GM11168 (cell line): ENCODE results near the gene MTHFD2L.

Experiments used
- in situ Hi-C: fragments of 300-500 bp; cut with MboI; formaldehyde crosslinking; loops from one replicate; pipeline ENCODE4 v1.12.0; 2022; ENCODE audit warnings: low sequenced_read_pairs; ENCODE audit not compliant: unreplicated experiment

The MTHFD2L gene

DNA sequence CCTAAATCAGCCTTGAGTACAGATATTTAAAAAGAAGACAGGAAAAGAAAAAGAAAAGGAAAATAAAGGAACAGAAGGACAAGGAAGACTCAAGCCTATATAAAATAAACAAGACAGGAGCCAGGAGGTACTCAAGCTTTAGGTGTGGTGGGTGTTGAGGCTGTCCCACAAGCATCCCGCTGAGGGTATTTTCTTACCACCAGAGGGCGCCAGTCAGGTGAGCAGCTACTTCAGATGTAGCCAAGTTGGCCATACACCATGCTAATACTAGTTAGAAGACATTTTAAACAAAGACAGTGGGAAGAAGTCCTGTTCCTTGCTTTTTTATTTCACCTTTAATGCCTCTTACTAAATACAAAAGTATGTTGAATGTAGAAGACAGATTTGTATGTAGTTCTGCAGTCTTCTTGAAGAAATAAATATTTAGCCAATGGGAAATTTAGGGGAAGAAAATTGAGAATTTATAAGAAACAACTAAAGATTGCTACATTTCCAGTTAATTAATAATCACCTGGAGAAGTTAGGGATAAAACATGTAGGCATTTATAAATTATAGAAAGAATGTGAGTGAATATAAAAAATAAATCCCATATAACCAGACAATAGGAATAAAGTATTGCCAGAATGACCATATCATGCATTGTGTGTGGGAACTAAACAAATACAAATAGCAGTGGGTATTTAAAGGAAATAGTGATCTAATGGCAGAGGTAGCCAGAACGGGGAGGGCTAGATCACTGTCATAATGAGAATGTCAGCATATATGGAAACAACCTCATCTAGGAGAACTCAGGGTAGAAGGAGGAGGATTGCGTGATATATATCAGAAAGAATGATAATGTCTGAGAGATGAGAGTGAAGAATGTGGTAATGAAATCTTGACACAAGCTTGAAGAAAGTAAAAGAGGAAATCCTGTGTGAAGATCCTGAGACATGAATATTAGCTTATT lies 71.0 kb downstream of the MTHFD2L start:
- in situ Hi-C loops: no loop called here

DNA sequence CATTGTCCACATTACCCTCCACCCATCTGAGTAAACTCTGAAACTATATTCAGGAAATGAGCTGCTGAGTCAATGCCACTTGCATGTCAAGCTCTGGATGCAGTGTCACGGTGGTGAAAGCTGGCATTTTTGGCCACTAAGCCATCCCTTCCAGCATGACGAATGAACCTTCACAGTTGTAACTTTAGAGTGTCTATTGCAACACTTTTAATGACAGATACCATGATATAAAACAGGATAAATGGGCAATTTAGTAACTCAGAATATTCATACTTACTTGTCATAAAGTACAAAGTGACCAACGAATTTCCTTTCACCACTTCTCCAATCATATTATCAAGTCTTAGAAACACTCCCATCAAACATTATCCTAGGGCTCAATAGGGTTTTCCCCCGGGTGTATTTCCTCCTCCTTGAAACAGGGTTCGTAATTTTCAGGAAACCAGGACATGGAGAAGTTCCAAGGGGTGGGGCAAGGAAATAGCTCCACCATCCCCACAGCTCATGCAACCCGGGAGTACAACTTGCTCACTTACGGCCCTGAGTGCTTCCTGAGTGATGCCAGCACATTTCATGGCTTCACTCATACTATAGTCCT lies 73.1 kb downstream of the MTHFD2L start:
- in situ Hi-C loops: no loop called here

DNA sequence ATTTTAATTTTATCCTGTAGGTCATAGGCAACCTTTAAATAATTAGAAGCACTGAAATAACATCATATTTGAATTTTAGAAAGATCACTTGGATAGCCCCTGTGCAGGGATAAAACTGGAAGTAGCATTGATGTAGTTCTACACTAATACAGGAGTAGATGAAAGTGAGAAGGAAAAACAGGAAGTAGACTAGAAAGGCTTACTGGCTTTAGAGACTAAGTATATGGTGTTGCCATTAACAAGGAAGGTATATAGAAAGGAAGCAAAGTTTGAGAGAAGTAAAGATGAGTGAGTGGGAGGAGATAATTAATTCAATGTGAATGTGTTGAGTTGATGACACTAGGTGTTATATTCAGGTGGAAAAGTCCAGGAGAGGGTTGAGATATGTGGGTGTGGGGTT lies 77.2 kb downstream of the MTHFD2L start:
- in situ Hi-C loops: no loop called here

DNA sequence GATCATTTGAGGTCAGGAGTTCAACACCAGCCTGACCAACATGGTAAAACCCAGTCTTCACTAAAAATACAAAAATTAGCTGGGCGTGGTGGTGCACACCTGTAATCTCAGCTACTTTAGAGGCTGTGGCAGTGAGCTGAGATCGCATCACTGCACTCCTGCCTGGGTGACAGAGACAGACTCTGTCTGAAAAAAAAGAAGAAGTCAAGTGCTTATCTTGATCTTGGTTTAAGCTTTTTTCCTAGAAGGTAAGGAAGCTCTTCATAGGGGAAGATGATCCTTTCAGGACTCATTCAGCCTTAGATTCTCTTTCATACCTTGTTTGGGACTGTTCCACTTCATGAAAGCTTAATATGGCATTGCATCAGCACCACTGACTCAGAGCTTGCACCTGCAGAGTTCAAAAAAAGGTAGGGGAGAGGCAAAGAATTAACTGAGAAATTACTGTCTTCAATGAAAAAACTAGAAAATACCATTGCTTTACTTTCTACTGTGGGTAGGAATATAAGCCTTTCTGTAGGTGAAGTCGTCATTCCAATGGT lies 79.6 kb downstream of the MTHFD2L start:
- in situ Hi-C loops: no loop called here

DNA sequence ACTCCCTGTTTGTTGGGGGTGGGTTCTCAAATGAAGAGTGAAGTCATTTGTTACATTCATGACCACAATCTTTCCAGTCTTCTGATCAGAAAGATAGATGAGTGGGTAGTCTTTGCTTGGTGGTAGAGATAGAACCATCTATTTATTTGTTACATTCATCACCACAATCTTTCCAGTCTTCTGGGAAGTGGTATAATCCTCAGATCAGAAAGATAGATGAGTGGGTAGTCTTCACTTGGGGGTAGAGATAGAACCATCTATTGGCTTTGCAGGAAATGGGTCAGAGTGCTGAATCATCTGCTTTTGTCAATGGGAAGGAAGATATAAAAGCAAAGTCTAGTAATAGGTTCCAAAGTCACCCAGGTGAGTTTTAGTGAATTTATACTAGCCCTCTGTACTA lies 86.1 kb downstream of the MTHFD2L start:
- in situ Hi-C loops: no loop called here

DNA sequence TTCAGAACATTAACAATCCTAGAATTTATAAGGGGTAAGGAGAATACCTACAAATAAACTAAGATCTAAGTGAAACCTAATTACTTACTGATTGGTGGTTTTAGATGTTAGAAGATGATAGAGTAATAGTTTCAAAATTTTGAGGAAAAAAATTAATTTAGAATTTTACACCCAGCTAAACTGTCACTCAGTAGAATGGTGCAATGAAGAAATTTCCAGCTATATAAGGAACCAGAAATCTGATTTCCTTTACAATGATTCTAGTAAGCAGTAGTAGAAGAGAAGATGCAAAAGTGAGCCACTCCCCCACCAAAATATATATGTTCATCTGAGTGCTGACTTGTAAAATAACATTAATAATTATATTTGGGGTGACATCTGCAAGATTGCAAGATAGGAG lies 95.0 kb downstream of the MTHFD2L start:
- in situ Hi-C loops: no loop called here

DNA sequence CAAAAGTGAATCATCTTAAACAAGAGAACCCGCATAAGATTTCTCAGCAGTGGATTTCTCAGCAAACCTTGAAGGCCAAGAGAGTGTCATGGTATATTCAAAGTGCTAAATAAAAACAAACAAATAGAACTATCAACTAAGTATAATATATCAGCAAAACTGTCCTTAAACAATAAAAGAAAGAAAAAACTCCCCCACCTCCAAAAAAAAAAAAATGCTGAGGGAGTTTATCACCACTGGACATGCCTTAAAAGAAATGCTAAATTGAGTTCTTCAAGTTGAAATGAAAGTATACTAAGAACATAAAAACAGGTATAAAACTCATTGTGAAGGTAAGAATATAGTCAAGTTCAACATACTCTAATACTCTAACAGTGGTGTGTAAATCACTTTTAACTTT lies 96.5 kb downstream of the MTHFD2L start:
- in situ Hi-C loops: no loop called here

DNA sequence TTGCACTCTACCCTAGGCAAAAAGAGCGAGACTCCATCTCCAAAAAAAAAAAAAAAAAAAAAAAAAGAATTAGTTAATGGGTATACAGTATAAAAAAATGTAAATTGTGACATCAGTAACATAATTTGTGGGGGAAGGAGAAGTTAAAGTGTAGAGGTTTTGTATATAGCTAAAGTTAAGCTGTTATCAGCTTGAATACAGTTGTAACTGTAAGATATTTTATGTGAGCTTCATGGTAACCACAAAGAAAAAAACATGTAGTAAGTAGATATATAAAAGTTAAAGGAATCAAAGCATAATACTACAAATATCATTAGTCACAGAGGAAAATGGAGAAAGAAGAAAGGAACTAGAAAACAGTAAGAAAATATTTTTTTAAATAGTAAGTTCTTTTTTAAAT lies 97.2 kb downstream of the MTHFD2L start:
- in situ Hi-C loops: no loop called here

DNA sequence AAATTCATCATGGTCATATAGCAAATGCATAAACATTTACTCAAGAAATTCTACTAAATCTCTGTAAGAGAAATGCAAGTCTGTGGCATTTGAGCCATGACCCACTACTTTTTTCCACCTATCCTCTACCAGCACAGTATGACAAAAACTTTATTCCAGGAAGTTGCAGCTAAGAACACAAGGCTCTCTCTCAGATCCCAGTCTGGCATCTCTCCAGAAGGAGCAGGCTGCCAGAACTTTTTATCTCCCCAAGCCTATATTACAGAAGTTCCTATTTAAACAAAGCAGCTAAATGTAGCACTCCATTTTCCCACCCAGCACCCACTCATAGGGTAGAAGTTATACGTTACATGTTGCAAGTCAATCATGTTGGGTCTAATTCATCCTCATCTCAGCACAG lies 101.0 kb downstream of the MTHFD2L start:
- in situ Hi-C loops: no loop called here

DNA sequence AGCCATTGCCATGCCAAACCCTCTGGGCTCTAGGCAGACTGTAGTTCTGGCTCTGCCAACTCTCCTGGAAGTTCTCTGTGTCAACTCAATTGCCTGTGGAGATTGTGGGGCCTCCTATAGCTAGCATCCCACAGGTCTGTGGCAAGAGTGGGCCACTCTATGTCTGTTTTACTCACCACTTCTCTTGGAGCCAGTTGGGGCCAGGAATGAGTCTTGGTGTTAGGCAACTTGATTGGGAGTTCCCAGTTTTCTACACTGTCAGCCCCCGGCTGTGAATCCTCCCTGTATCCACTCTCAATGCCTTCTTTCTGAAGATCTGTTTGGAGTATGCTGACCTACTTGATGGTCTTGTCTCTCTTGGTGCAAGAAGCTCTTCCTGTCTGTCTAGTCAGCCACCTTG lies 102.1 kb downstream of the MTHFD2L start:
- in situ Hi-C loops: no loop called here

DNA sequence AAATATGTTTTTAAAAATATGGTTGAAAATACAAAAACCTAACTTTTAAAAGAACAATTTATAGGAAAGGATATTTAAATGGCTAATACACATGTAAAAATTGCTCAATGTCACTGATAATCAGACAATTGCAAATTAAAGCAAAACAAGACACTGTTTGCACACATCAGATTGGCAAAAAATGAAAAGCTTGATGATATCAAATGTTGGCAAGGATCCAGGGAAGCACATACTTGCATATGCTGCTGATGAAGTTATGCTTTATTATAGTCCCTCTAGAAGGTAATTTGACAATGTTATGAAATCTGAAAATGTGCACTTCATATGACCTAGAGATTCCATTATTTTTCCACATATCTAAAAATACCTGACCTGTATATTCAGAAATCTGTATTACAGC lies 104.6 kb downstream of the MTHFD2L start:
- in situ Hi-C loops: no loop called here

DNA sequence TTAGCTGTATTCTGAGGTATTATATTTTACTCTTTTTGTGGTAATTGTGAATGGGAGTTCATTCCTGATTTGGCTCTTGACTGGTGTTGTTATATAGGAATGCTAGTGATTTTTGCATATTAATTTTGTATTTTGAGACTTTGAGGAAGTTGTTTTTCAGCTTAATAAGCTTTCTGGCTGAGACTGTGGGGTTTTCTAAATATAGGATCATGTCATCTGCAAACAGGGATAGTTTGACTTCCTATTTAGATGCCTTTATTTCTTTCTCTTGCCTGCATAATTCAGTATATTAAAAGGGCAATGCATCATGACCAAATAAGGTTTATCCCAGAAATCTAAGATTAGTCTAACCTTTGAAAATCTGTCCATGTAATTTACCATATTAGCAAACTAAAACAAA lies 105.6 kb downstream of the MTHFD2L start:
- in situ Hi-C loops: no loop called here

DNA sequence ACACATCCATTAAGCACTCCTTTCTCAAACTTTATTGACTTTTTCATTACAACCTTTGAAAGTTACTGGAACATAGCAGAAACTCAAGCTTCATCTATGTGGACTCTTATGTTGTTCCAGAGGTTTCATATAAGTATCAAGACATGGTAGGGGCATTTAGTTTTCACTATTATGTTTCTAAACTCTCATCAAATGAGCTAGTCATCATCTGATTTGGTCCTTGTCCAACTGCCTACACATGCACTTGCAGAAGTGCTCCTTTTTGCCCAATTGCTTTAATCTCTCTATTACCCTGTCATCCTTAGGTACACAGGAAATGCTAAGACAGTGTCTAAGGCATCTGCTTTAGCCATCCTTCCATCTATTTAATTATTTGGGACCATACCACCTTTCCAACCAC lies 108.2 kb downstream of the MTHFD2L start:
- in situ Hi-C loops: no loop called here

DNA sequence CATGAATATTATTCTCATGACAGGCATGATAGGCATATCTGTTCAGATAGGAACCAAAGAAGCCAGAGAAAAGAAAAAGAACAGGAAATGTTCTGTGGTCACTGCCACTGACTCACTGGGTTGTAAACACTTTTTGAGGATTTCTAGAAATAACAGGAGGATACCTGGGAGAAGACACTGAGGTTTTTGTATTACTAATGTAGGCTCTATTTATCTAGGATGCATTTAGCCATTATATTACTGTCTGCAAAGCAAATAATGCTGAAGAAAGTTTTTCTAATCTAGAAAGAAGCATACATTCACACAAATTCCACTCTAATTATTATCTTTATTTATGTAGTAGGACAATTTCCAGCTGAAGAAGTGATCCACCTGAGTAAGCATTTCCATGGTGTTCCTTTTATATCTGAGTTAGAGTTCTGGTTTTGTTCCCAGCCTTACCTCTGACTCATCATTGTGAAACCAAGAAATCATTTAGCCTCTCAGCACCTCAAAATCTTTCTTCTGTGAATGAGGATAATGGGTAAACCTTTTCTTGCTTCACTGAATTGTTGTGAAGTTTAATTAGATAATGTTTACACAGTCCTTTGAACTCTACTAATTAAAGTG lies 110.2 kb downstream of the MTHFD2L start:
- in situ Hi-C loops: no loop called here

DNA sequence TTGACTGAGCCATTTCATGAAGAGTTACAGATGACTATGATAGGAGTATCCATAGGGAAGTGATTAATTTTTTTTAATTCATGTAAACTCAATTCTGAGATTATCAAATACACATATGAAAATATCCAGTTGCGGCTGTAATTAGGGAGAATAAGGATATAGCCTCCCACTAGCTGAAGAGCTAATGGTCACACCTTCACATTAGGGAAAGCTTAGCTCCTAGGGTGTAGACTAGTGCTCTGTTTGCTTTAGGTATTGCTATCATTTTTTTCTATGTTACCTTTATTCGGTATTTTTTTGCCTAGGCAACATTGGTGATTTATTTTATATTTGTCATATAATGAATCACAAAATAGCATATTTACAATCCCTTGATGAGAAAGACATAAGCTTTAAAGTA lies 110.7 kb downstream of the MTHFD2L start:
- in situ Hi-C loops: no loop called here

DNA sequence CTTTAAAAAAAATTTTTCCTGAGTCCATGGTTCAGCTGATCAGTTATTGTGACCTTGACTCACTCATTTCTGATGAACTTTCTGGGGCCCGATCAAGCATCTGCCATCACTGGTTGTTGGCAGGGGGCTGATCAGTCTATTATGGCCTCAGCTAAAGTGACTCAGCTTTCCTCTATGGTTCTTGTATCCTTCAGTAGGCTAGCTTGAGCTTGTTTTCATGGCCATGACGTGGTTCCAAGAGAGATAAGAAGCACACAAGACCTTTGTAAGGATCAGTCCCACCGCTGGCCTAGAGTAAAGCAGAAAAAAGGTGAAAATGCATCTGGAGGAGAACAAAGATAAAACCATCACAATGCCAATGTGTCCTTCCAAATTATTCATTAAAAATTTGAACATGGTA lies 120.6 kb downstream of the MTHFD2L start:
- in situ Hi-C loops: no loop called here

DNA sequence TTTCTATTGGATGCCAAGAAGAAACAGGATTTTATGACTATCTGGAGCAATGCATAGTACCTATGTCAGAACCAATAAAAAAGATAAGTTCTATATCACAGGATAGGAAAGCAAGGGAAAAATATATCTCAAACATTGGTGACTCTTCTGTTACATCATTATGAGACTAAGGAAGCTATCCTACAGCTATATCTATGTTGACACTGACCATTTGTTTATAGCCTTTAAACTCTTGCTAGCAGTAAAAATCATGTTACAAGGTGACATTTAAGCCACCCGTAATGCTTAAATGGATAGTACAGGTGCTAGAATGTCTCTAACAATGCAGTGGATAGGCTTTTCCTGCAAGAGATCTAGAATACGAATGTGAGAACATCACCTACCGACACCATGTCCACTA lies 121.8 kb downstream of the MTHFD2L start:
- in situ Hi-C loops: no loop called here

DNA sequence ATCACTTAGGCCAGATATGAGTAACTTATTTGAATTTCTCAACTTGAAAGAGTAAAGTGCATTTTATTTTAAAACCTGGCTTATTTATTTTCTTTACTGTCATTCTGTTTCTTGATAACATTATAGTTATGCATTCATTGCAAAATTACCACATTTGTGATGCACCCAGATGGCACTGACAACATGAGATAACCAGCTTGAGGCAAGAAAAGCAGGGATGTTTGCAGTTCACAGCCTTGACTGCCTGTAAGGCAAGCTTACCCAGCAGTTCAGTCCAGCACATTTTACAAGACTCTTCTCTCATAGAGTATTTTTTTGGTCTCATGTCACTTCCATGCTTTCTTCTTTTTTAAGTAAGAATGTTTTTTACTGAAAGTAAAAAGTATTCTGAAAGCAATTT lies 125.0 kb downstream of the MTHFD2L start:
- in situ Hi-C loops: no loop called here

DNA sequence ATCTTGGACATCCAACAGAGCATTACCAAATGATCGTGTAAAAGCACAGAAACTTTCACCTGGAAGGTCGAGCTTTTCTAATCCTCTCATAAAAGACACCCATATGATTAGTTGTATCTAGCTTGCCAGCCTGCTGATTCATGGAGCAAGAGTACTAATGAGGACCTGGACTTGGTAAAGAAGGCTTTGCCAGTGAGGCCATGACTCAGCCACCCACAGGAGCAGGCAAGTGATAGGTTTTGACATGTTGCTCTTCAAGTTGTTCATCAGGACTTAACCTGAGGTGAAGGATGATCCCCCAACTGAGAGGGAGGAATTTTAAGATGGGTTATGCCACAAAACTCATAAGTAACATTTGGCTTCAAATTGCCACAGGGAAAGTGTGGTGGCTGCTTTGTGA lies 125.7 kb downstream of the MTHFD2L start:
- in situ Hi-C loops: no loop called here

DNA sequence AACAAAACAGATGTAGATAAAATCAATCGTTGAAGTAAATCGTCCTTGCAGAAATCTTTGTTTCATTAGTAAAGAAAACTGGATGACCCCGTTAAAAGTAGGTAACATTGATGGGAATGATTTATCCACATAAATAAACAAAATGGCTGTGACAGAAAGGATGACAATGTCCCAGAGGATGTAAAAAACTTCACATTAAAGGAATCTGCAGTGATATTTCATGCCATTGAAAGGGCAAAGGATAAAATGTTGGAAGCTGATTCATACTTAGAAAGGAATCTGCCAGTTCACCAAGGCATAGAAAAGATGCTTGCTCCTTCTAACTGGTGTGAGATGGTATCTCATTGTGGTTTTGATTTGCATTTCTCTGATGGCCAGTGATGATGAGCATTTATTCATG lies 126.1 kb downstream of the MTHFD2L start:
- in situ Hi-C loops: no loop called here

DNA sequence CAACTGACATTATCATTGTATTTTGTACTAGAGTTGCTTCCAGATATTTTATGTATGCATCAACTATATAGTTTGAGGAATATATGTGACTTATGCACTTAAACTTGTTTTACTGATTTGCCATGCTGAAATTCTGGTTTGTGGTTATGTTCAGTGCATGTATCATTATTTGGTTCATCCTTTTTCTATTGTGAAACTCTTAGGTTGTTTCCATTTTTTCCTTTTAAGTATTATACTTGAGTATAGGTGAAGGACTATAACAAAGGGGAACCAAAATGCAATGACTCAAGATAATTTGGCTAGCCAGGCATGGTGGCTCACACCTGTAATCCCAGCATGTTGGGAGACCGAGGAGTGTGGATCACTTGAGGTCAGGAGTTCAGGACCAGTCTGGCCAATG lies 129.2 kb downstream of the MTHFD2L start:
- in situ Hi-C loops: no loop called here
